Kidney capillary endothelial cell (primary cell): ENCODE results near the gene ZNHIT2.

Experiments used
- DNase-seq: peaks from one replicate; pipeline ENCODE4 v3.0.0-alpha.2; 2018; ENCODE audit warnings: low spot score

Gene ZNHIT2

GRCh38 chr11:65103476-65103875, 14.0 kb downstream of the ZNHIT2 start:
- DNase-seq, result no peak

- no peak for DNase-seq
These were observed 15.1 kb downstream of the ZNHIT2 start for GRCh38 chr11:65102142-65103095.

DNA sequence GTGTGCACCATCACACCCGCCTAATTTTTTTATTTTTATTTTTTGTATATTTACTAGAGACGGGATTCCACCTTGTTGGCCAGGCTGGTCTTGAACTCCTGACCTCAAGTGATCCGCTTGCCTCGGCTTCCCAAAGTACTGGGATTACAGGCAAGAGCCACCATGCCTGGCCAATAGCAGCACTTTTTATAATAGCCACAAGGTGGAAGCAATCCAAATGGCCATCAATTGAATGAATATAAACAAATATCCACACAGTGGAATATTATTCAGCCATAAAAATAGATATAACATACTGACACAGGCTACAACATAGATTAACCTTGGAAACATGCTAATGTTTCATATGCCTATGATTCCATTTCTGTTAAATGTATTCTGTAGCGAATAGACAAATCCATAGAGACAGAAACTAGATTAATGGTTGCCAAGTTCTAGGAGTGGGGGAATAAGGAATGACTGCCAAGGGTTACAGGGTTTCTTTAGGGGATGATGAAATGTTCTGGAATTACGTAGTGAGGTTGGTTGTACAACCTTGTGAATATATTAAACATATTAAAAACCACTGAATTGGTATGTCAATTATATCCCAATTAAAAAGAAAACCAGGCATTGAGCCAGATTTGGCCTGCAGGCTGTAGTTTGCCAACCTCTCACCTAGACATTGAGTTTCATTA, 16.7 kb downstream of the ZNHIT2 start:
- DNase-seq, result no peak

DNA sequence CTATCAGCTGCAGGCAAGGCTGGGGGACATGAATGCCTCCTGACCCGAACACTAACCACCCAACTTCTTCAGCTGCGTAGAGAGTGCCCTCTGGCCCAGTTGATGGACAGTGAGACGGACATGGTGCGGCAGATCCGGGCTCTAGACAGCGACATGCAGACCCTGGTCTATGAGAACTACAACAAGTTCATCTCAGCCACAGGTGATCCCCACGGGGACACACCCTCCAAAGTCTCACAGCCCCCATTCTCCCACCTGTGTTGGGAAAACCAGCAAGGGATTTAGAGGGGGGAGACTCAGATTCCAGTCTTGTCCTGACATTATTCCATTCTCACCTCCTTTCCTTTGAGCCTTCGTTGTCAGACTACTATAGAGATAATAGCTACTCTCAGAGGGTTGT, 20.6 kb downstream of the ZNHIT2 start:
- no peak for DNase-seq

DNA sequence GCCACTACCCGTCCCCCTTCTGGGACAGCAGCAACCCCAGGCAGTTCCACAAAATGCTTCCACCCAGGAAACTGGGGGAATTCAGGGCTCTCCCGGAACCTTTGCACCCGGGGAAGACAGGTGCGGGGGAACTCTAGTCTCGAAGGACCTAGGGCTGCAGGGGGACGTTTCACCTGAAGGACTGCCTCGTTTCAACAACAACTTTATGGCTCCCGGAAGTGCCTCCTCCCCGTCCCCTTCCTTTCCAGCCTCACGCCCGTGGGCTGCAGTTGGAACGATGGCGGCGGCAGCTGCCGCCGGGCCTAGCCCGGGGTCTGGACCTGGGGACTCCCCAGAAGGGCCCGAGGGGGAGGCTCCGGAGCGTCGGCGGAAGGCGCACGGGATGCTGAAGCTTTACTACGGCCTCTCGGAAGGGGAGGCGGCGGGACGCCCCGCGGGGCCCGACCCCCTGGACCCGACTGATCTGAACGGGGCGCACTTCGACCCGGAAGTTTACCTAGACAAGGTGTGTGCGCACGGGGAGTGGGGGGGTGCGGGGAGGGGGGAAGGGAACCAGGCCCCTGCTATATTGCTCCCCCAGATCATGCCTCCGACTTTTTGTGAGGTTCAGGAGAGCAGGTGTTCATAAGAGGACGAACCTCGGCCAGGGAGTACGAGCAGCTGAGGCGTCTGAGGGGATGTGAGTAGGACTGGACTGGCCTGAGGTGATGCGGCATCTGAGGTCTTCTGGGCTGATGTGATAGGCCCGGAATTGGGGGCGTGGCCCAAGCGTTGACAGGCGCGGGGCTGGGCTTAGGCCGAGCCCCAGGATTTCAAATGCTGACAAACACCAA, 21.3 kb downstream of the ZNHIT2 start, which contains the start of gene VPS51:
Gene VPS51 (plus strand): TSS at position 241 of the 833 bp plus-strand sequence. CDS start 37 bp downstream, at position 278.
- DNase-seq, result peak; percentile 79

DNA sequence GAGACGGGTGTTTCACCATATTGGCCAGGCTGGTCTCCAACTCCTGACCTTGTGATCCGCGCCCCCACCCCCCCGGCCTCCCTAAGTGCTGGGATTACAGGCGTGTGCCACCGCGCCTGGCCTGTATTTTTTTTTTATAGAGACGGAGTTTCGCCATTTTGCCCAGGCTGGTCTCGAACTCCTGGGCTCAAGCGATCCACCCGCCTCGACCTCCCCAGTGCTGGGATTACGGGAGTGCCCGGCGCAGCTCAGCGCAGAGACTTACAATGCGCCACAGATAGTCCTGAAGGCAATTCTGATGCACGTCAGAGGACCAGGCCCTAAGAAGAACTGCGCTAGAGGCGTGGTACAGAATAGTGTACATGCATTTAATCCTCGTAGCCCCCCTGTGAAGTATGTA, 22.1 kb downstream of the ZNHIT2 start:
- DNase-seq, result no peak

DNA sequence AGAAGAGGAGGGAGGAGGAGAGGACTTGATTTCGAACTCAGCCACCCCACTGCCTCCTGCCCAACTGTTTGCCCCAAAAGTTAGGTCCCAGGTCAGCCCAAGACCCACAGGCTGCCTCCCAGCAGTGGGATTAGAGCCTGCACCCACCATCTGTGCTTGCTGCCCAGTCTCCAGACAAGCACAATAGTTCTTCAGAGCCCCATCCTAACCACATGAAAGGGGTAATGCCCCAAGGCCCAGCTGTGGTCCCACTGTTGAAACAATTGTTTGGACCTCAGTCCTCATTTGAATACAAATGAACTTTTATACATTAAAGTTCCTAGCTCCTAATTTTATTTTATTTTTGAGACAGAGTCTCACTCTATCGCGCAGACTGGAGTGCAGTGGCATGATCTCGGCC, 26.9 kb downstream of the ZNHIT2 start:
- DNase-seq, result no peak

- DNase-seq, result no peak
These were observed 27.9 kb downstream of the ZNHIT2 start for GRCh38 chr11:65089621-65090020.

GRCh38 chr11:65087827-65088226, 29.7 kb downstream of the ZNHIT2 start:
- DNase-seq, result no peak

- no peak for DNase-seq
These were observed 30.3 kb downstream of the ZNHIT2 start for GRCh38 chr11:65087216-65087615.

GRCh38 chr11:65086809-65087208, 30.7 kb downstream of the ZNHIT2 start:
- DNase-seq, result no peak

DNA sequence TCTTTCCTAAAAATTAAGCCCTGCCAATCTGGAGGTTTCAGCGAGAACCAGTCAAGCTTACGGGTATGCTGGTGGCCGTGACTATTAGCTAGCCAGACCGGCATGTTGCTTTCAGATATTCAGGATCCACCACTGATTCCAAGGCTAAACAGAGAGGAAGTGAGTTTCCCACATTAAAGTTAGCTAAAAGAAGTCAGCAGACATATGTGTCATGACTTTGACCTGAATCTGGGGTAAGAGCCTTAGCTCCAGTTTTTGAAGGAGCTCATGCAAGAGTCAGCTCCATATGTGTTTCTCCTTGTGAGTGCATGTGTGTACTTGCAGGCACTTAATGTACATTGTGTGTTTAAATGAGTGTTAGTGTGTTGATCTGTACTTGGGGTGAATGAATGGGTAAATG, 32.1 kb downstream of the ZNHIT2 start:
- no peak for DNase-seq

DNA sequence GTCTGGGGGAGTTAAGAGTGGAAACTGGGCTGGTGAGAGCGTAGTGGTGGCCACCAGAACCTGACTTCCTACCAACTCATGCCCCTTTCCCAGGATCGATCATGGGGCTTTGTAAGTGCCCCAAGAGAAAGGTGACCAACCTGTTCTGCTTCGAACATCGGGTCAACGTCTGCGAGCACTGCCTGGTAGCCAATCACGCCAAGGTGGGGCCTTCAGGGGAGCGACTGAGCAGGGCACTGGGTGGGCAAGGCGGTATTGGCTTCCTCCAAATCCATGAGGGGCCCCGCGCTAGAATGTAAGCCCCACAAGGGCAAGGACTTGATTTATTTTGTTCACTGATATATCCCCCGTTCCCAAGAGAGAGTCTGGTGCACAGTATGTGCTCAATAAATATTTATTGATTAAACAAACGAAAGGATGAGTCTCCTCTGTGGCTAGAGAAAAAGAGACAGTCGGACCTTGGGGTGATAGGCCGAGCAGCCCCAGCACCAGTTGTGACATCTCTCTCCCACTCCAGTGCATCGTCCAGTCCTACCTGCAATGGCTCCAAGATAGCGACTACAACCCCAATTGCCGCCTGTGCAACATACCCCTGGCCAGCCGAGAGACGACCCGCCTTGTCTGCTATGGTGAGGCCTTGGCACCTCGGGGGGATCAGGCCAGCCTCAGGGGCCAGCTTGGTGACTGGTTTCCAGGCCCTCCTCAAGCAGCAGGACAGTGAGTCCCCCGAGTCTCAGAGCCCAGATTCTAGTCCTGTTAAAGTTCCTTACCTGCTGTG, 32.7 kb downstream of the ZNHIT2 start:
- DNase-seq, result no peak

- DNase-seq, result peak; percentile 92
These were observed 33.5 kb downstream of the ZNHIT2 start, which contains the start of the genes CDCA5 and ZFPL1 for GRCh38 chr11:65083834-65084597. TSS of gene CDCA5 (minus strand) at chr11:65084040. CDS start at chr11:65083978, 62 bp downstream. TSS of gene ZFPL1 (plus strand) at chr11:65084222. CDS start at chr11:65084699, 477 bp downstream.

GRCh38 chr11:65083134-65083833, 34.2 kb downstream of the ZNHIT2 start:
- no peak for DNase-seq

- DNase-seq, result no peak
These were observed 38.6 kb downstream of the ZNHIT2 start for GRCh38 chr11:65078786-65079342.

- peak; percentile 26 for DNase-seq
These were observed 39.4 kb downstream of the ZNHIT2 start for GRCh38 chr11:65078151-65078550.

GRCh38 chr11:65077451-65077850, 40.0 kb downstream of the ZNHIT2 start:
- no peak for DNase-seq

DNA sequence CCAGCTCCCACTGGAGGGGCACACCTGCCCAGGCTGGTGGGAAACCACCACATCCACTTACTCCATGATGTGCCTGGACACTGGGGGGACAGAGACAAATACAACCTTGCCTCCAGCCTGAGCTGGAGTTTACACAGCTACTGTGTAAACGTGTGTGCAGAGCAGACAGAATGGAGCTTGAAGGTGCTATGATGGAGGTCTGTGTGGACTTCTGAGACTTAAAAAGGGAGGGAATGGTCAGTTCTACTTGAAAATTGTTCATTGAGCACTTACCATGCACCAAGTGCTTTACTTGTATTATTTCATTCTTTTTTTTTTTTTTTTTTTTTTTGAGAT, 44.9 kb downstream of the ZNHIT2 start:
- DNase-seq, result no peak
